Measurements from ENCODE around the gene SLC44A5.

DNA sequence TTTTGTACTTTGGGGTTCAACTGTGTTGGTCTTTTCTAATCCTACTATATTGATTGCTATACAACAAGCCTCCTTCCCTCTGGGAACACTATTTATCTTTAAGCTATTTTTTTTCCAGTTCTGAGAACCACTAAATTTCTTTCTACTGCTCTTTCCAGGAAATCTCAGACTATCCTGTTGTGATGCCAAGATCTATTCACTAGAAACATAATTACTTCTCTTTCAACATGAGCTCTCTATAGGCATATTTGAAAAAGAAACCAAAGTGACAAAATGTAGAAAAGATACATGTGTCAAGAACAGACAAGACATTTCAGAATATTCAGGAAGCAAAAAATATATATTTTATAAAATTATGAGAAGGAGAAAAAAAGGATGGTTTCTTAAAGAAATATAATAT, 82.9 kb downstream of the SLC44A5 start:
- TF ChIP-seq, protein P1, sequence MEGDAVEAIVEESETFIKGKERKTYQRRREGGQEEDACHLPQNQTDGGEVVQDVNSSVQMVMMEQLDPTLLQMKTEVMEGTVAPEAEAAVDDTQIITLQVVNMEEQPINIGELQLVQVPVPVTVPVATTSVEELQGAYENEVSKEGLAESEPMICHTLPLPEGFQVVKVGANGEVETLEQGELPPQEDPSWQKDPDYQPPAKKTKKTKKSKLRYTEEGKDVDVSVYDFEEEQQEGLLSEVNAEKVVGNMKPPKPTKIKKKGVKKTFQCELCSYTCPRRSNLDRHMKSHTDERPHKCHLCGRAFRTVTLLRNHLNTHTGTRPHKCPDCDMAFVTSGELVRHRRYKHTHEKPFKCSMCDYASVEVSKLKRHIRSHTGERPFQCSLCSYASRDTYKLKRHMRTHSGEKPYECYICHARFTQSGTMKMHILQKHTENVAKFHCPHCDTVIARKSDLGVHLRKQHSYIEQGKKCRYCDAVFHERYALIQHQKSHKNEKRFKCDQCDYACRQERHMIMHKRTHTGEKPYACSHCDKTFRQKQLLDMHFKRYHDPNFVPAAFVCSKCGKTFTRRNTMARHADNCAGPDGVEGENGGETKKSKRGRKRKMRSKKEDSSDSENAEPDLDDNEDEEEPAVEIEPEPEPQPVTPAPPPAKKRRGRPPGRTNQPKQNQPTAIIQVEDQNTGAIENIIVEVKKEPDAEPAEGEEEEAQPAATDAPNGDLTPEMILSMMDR (IDR thresholded peaks at IDR 0.05), result no peak
- no peak for TF ChIP-seq POLR2A (IDR thresholded peaks at IDR 0.05)
- TF ChIP-seq POLR2AphosphoS5 (IDR thresholded peaks at IDR 0.05; ENCODE audit: insufficient read depth in 1 of 2, low read depth in 1 of 2), result no peak
